HepG2 (cell line): ENCODE data around the gene IL2RA.

Experiments used
- CTCF ChIP-seq: sonication (generic); formaldehyde crosslinking; IDR thresholded peaks from 2 replicates; pipeline ENCODE4 v1.5.0; 2020; ENCODE audit warnings: mild to moderate bottlenecking, missing genetic modification reagents, moderate library complexity
- DRAP1 ChIP-seq: IDR thresholded peaks from 2 replicates; pipeline ENCODE4 v1.6.1; 2016; ENCODE audit warnings: missing genetic modification reagents, missing compliant biosample characterization
- ELF4 ChIP-seq: sonication (generic); formaldehyde crosslinking; IDR thresholded peaks from 2 replicates; pipeline ENCODE4 v1.5.0; 2020; ENCODE audit warnings: missing genetic modification reagents, mild to moderate bottlenecking, moderate library complexity, borderline replicate concordance
- FOXA1 ChIP-seq, 2 experiments: fragments of 450-650 bp in 1 of 2; sonication (generic) in 1 of 2; formaldehyde crosslinking in 1 of 2; IDR thresholded peaks; 2 replicates each; pipeline versions ENCODE4 v1.4.0 to v1.6.1; 2016 to 2020; ENCODE audit warnings: missing genetic modification reagents in 1 of 2
- MAX ChIP-seq: IDR thresholded peaks from 2 replicates; pipeline ENCODE4 v1.6.1; 2012; ENCODE audit warnings: inconsistent platforms
- MTA1 ChIP-seq: sonication (generic); formaldehyde crosslinking; IDR thresholded peaks from 2 replicates; pipeline ENCODE4 v1.4.0; 2020; ENCODE audit warnings: missing genetic modification reagents, mild to moderate bottlenecking, borderline replicate concordance
- SRSF9 ChIP-seq: fragments of 200-400 bp; formaldehyde crosslinking; IDR thresholded peaks from 2 replicates; pipeline ENCODE4 v1.6.1; 2018; ENCODE audit warnings: borderline replicate concordance, mild to moderate bottlenecking, low read depth, low read length; ENCODE audit not compliant: insufficient read depth, poor library complexity, severe bottlenecking
- TAF1 ChIP-seq: sonication (generic); formaldehyde crosslinking; IDR thresholded peaks from 2 replicates; pipeline ENCODE4 v1.4.0; 2020; ENCODE audit warnings: missing genetic modification reagents
- ZBTB33 ChIP-seq: sonication (generic); formaldehyde crosslinking; IDR thresholded peaks from 2 replicates; pipeline ENCODE4 v1.4.0; 2020; ENCODE audit warnings: missing genetic modification reagents
- ZNF274 ChIP-seq: sonication (generic); formaldehyde crosslinking; IDR thresholded peaks from 2 replicates; pipeline ENCODE4 v1.5.1; 2020; ENCODE audit warnings: mild to moderate bottlenecking, missing genetic modification reagents
- ZNF318 ChIP-seq: sonication (generic); formaldehyde crosslinking; IDR thresholded peaks from 2 replicates; pipeline ENCODE4 v1.4.0; 2020; ENCODE audit warnings: mild to moderate bottlenecking, missing genetic modification reagents
- ZNF878 ChIP-seq: sonication (generic); formaldehyde crosslinking; IDR thresholded peaks from 2 replicates; pipeline ENCODE4 v1.8.1; 2023; ENCODE audit warnings: mild to moderate bottlenecking, missing genetic modification reagents, moderate library complexity

- TF ChIP-seq SRSF9 (no peak), FOXA1 (IDR thresholded peaks at IDR 0.05) (no peak), FOXA1 (CRISPR knock-in tag; IDR thresholded peaks at IDR 0.05) (no peak), MTA1 (no peak), ZBTB33 (CRISPR knock-in tag) (no peak), MAX (no peak), CTCF (no peak), DRAP1 (CRISPR knock-in tag) (no peak), ZNF274 (CRISPR knock-in tag) (no peak), ZNF318 (CRISPR knock-in tag) (no peak), TAF1 (no peak), ELF4 (CRISPR knock-in tag) (no peak), ZNF878 (CRISPR knock-in tag) (no peak)
These were observed 36.0 kb upstream of the IL2RA start for GRCh38 chr10:6098156-6098555.
